ENCODE data around the gene OR52H1.

DNA sequence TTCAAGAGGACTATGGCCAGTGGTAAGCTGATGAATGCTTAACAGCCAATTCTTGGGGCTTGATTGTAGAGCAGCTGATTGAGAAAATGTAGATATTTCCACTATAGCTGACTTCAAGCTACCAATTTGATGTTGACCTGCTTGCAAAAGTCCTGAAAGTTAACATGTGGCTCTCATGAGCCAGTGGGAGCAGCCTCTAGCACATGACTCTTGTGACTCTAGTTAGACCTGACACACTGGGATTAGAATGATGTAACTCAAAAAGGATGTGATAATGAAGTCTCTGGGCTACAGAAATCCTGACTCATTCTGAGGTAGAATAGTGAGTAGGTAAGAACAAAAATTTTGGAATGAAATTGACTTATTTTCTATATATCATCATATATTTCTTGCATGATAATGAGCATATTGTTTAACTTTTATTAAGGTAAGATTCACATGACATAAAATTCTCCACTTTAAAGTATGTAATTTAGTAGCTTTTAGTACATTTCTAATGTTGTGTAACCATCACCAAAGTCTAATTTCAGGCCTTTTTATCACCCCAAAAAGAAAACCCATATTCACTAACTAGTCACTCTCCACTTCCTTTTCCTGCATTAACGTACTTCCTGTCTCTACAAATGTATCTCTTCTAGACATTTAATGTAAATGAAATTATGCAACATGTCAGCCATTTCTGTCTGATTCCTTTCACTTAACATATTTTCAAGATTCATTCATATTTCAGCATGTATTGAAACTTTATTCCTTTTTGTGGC, 16.1 kb upstream of the OR52H1 start:
- no peak for TF ChIP-seq EZH2 (IDR thresholded peaks at IDR 0.05; ENCODE audit: insufficient read depth, poor library complexity, severe bottlenecking)
- no peak for TF ChIP-seq EZH2phosphoT487 (IDR thresholded peaks at IDR 0.05; ENCODE audit: insufficient read depth, low read depth)
